ENCODE data around the gene FAM162A.
"Not testable (repeated sequence)": the region's sequence is repeated elsewhere in the genome, so short reads cannot be mapped to it uniquely, and the experiment has no call there.

- not testable (repeated sequence) for TF ChIP-seq CTCF (IDR thresholded peaks at IDR 0.05; ENCODE audit: poor library complexity, severe bottlenecking); EP300 (conservative IDR thresholded peaks at IDR 0.05; ENCODE audit: poor library complexity, severe bottlenecking); MXI1 (conservative IDR thresholded peaks at IDR 0.05; ENCODE audit: poor library complexity, severe bottlenecking); POLR2AphosphoS5 (IDR thresholded peaks at IDR 0.05); EZH2 (IDR thresholded peaks at IDR 0.05; ENCODE audit: borderline replicate concordance, insufficient read depth, low read length, poor library complexity, severe bottlenecking); REST (IDR thresholded peaks at IDR 0.05; ENCODE audit: borderline replicate concordance); TAF1 (IDR thresholded peaks at IDR 0.05; ENCODE audit: low read depth); RAD21 (conservative IDR thresholded peaks at IDR 0.05); SMC3 (conservative IDR thresholded peaks at IDR 0.05; ENCODE audit: poor library complexity)
Observed at GRCh38 chr3:122443762-122444490, 59.9 kb downstream of the FAM162A start.

All from neural cell (in vitro differentiated cells).